Muscle layer of duodenum (tissue), 2 donors: ENCODE measurements around the gene PIGX.

ENCODE experiments used
- H3K27ac ChIP-seq: one replicate; pipeline ENCODE4 v1.7.0; 2013; ENCODE audit warnings: mild to moderate bottlenecking, low read length
- H3K27me3 ChIP-seq: one replicate; pipeline ENCODE4 v1.7.0; 2013; ENCODE audit warnings: low read depth, mild to moderate bottlenecking, control low read depth, low read length
- H3K36me3 ChIP-seq, 2 donors: one replicate each; pipeline ENCODE4 v1.7.0; 2013; ENCODE audit warnings: low read length in 2 of 2, control low read depth in 1 of 2, mild to moderate bottlenecking in 1 of 2; ENCODE audit not compliant: insufficient read depth in 2 of 2, control insufficient read depth in 1 of 2
- H3K4me1 ChIP-seq, 2 donors: one replicate each; pipeline ENCODE4 v1.7.0; 2013; ENCODE audit warnings: low read length in 2 of 2, mild to moderate bottlenecking in 2 of 2, control low read depth in 1 of 2, moderate library complexity in 1 of 2; ENCODE audit not compliant: insufficient read depth in 2 of 2, control insufficient read depth in 1 of 2
- H3K4me3 ChIP-seq, 2 donors: one replicate each; pipeline ENCODE4 v1.7.0; 2013; ENCODE audit warnings: low read length in 2 of 2, low read depth in 1 of 2, mild to moderate bottlenecking in 1 of 2
- H3K9me3 ChIP-seq, 2 donors: one replicate each; pipeline ENCODE4 v1.7.0; 2013; ENCODE audit warnings: low read length in 2 of 2, control low read depth in 1 of 2, mild to moderate bottlenecking in 1 of 2; ENCODE audit not compliant: control insufficient read depth in 1 of 2
- donor health status: healthy.

The PIGX gene

GRCh38 chr3:196711838-196712513 lies at the start of gene PIGX, which contains the start of gene CEP19:
TSS of gene PIGX (plus strand) at chr3:196712377.
TSS of gene CEP19 (minus strand) at chr3:196712250. CDS start at chr3:196708657, 3,593 bp downstream.
- Histone ChIP-seq H3K9me3 (no peaks in the 10 kb centered on the region), H3K27me3 (no peaks in the 10 kb centered on the region), H3K4me3 (peak within 1 kb of the TSS; percentile 87 to 95), H3K36me3 (no peaks in the 10 kb centered on the region), H3K4me1 (peaks cover 0 to 14% of the 10 kb centered on the region in 2 donors), H3K27ac (peak within 1 kb of the TSS; percentile 91)

GRCh38 chr3:196662711-196663571 lies 49.2 kb upstream of the PIGX start:
- no peak overlapping the region for H3K27ac ChIP-seq
- no peaks in the 10 kb centered on the region for H3K4me1 ChIP-seq

GRCh38 chr3:196666001-196666867 lies 45.9 kb upstream of the PIGX start:
- no peaks in the 10 kb centered on the region for H3K36me3 ChIP-seq
- no peaks in the 10 kb centered on the region for H3K4me1 ChIP-seq
- no peak overlapping the region for H3K27ac ChIP-seq
- no peaks in the 10 kb centered on the region for H3K27me3 ChIP-seq
- no peaks in the 10 kb centered on the region for H3K9me3 ChIP-seq
- H3K4me3 ChIP-seq = no peak overlapping the region

More at GRCh38 chr3:196662711-196663571, 49.2 kb upstream of the PIGX start:
- H3K27me3 ChIP-seq = no peaks in the 10 kb centered on the region
- H3K4me3 ChIP-seq = no peak overlapping the region
- H3K9me3 ChIP-seq = no peaks in the 10 kb centered on the region
- peaks cover 9 to 14% of the 10 kb centered on the region in 2 donors for H3K36me3 ChIP-seq

GRCh38 chr3:196667056-196667825 lies 44.9 kb upstream of the PIGX start:
- H3K4me1 ChIP-seq = no peaks in the 10 kb centered on the region
- no peak overlapping the region for H3K4me3 ChIP-seq
- H3K27me3 ChIP-seq = no peaks in the 10 kb centered on the region
- no peak overlapping the region for H3K27ac ChIP-seq
- H3K36me3 ChIP-seq = no peaks in the 10 kb centered on the region
- H3K9me3 ChIP-seq = no peaks in the 10 kb centered on the region

GRCh38 chr3:196670339-196670738 lies 41.8 kb upstream of the PIGX start:
- Histone ChIP-seq H3K27ac (no peak overlapping the region), H3K9me3 (no peaks in the 10 kb centered on the region), H3K4me1 (no peaks in the 10 kb centered on the region), H3K36me3 (no peaks in the 10 kb centered on the region), H3K27me3 (no peaks in the 10 kb centered on the region), H3K4me3 (no peak overlapping the region)

- Histone ChIP-seq H3K9me3 (no peaks in the 10 kb centered on the region), H3K27ac (no peak overlapping the region), H3K36me3 (no peaks in the 10 kb centered on the region), H3K4me3 (no peak overlapping the region), H3K27me3 (no peaks in the 10 kb centered on the region), H3K4me1 (no peaks in the 10 kb centered on the region)
Measured at GRCh38 chr3:196673632-196674031, 38.5 kb upstream of the PIGX start.

GRCh38 chr3:196677353-196677752 lies 34.8 kb upstream of the PIGX start:
- no peak overlapping the region for H3K4me3 ChIP-seq
- H3K27me3 ChIP-seq = no peaks in the 10 kb centered on the region
- no peaks in the 10 kb centered on the region for H3K36me3 ChIP-seq
- no peaks in the 10 kb centered on the region for H3K9me3 ChIP-seq
- no peak overlapping the region for H3K27ac ChIP-seq
- H3K4me1 ChIP-seq = no peaks in the 10 kb centered on the region

GRCh38 chr3:196677931-196678330 lies 34.2 kb upstream of the PIGX start:
- H3K9me3 ChIP-seq = no peaks in the 10 kb centered on the region
- no peaks in the 10 kb centered on the region for H3K4me1 ChIP-seq
- H3K27me3 ChIP-seq = no peaks in the 10 kb centered on the region
- no peak overlapping the region for H3K4me3 ChIP-seq
- H3K27ac ChIP-seq = no peak overlapping the region
- H3K36me3 ChIP-seq = no peaks in the 10 kb centered on the region

- Histone ChIP-seq H3K36me3 (no peaks in the 10 kb centered on the region), H3K27ac (no peak overlapping the region), H3K4me3 (peak overlapping the region in 1 of 2 donors; percentile 40), H3K9me3 (no peaks in the 10 kb centered on the region), H3K27me3 (no peaks in the 10 kb centered on the region), H3K4me1 (no peaks in the 10 kb centered on the region)
Measured at GRCh38 chr3:196684548-196685407, 27.4 kb upstream of the PIGX start.

GRCh38 chr3:196686436-196686835 lies 25.7 kb upstream of the PIGX start:
- Histone ChIP-seq H3K4me1 (no peaks in the 10 kb centered on the region), H3K4me3 (no peak overlapping the region), H3K27me3 (no peaks in the 10 kb centered on the region), H3K9me3 (no peaks in the 10 kb centered on the region), H3K27ac (no peak overlapping the region), H3K36me3 (no peaks in the 10 kb centered on the region)
